H9 (cell line): ENCODE measurements around the gene TRIM69. TPM values are rescaled to one million over a fixed set of nuclear protein-coding genes. Genes with fewer than 3 reads are reported as not detected.

Experiments used
- DNase-seq: peaks from one replicate; pipeline ENCODE4 v3.0.0-alpha.2; 2017
- H2AFZ ChIP-seq: one replicate; pipeline ENCODE4 v1.6.1; 2013; ENCODE audit warnings: mild to moderate bottlenecking, low read length, control low read depth, moderate library complexity
- H2AK5ac ChIP-seq: 2 replicates; pipeline ENCODE4 v1.6.1; 2013; ENCODE audit warnings: low read length, control low read depth, mixed read lengths; ENCODE audit not compliant: insufficient read length
- H2BK120ac ChIP-seq: one replicate; pipeline ENCODE4 v1.6.1; 2013; ENCODE audit warnings: low read depth, mild to moderate bottlenecking, low read length, control low read depth, inconsistent platforms; ENCODE audit not compliant: poor library complexity, severe bottlenecking
- H2BK12ac ChIP-seq: 2 replicates; pipeline ENCODE4 v1.6.1; 2013; ENCODE audit warnings: low read length, control low read depth, mixed read lengths, low read depth; ENCODE audit not compliant: insufficient read length
- H2BK15ac ChIP-seq: 2 replicates; pipeline ENCODE4 v1.6.1; 2013; ENCODE audit warnings: low read depth, low read length, control low read depth
- H2BK20ac ChIP-seq: one replicate; pipeline ENCODE4 v1.6.1; 2013; ENCODE audit warnings: low read depth, mild to moderate bottlenecking, low read length, control low read depth, inconsistent platforms; ENCODE audit not compliant: poor library complexity, severe bottlenecking
- H2BK5ac ChIP-seq: 2 replicates; pipeline ENCODE4 v1.6.1; 2013; ENCODE audit warnings: low read length, control low read depth, mixed read lengths; ENCODE audit not compliant: insufficient read length
- H3K14ac ChIP-seq: 2 replicates; pipeline ENCODE4 v1.6.1; 2013; ENCODE audit warnings: low read length, control low read depth; ENCODE audit not compliant: insufficient read depth
- H3K18ac ChIP-seq: 2 replicates; pipeline ENCODE4 v1.6.1; 2013; ENCODE audit warnings: low read depth, mild to moderate bottlenecking, mixed read lengths, low read length, control low read depth; ENCODE audit not compliant: insufficient read length
- H3K23ac ChIP-seq: 2 replicates; pipeline ENCODE4 v1.6.1; 2013; ENCODE audit warnings: low read length, control low read depth, mixed read lengths, low read depth; ENCODE audit not compliant: insufficient read length
- H3K23me2 ChIP-seq: 2 replicates; pipeline ENCODE4 v1.6.1; 2013; ENCODE audit warnings: low read depth, mild to moderate bottlenecking, mixed read lengths, low read length, control low read depth; ENCODE audit not compliant: insufficient read length, poor library complexity, severe bottlenecking
- H3K27ac ChIP-seq: 2 replicates; pipeline ENCODE4 v1.5.1; 2013; ENCODE audit warnings: low read length, control low read depth, mixed read lengths, low read depth; ENCODE audit not compliant: insufficient read length
- H3K27me3 ChIP-seq: 2 replicates; pipeline ENCODE4 v1.6.1; 2013; ENCODE audit warnings: low read length, control low read depth, inconsistent platforms; ENCODE audit not compliant: insufficient read depth
- H3K4ac ChIP-seq: 2 replicates; pipeline ENCODE4 v1.6.1; 2013; ENCODE audit warnings: low read depth, mild to moderate bottlenecking, control low read depth, inconsistent platforms, low read length, moderate library complexity
- H3K4me1 ChIP-seq: 2 replicates; pipeline ENCODE4 v1.6.1; 2013; ENCODE audit warnings: low read length, control low read depth, inconsistent platforms; ENCODE audit not compliant: insufficient read depth
- H3K4me2 ChIP-seq: 2 replicates; pipeline ENCODE4 v1.6.1; 2013; ENCODE audit warnings: low read length, control low read depth, mixed read lengths; ENCODE audit not compliant: insufficient read length, insufficient read depth
- H3K56ac ChIP-seq: 2 replicates; pipeline ENCODE4 v1.6.1; 2013; ENCODE audit warnings: low read depth, mild to moderate bottlenecking, mixed read lengths, low read length, control low read depth; ENCODE audit not compliant: insufficient read length
- H3K79me1 ChIP-seq: 2 replicates; pipeline ENCODE4 v1.6.1; 2013; ENCODE audit warnings: low read depth, mild to moderate bottlenecking, moderate library complexity, low read length, control low read depth, inconsistent platforms; ENCODE audit not compliant: insufficient read depth, poor library complexity, severe bottlenecking
- H3K79me2 ChIP-seq: 2 replicates; pipeline ENCODE4 v1.6.1; 2013; ENCODE audit warnings: low read length, control low read depth, inconsistent platforms; ENCODE audit not compliant: insufficient read depth
- H3K9ac ChIP-seq: 2 replicates; pipeline ENCODE4 v1.6.1; 2013; ENCODE audit warnings: low read length, control low read depth, mixed read lengths; ENCODE audit not compliant: insufficient read length; ENCODE audit errors: extremely low read depth
- H3K9me3 ChIP-seq: one replicate; pipeline ENCODE4 v1.6.1; 2013; ENCODE audit warnings: low read depth, low read length, inconsistent platforms; ENCODE audit not compliant: control insufficient read depth
- H3T11ph ChIP-seq: one replicate; pipeline ENCODE4 v1.6.1; 2013; ENCODE audit warnings: mild to moderate bottlenecking, low read length, control low read depth, inconsistent platforms
- H4K20me1 ChIP-seq: one replicate; pipeline ENCODE4 v1.6.1; 2013; ENCODE audit not compliant: control insufficient read depth, insufficient read length, insufficient read depth
- H4K5ac ChIP-seq: 2 replicates; pipeline ENCODE4 v1.6.1; 2013; ENCODE audit warnings: low read depth, mild to moderate bottlenecking, mixed read lengths, low read length, control low read depth; ENCODE audit not compliant: insufficient read length
- H4K8ac ChIP-seq: replicated peaks from 2 replicates; pipeline ENCODE4 v1.6.1; 2013; ENCODE audit warnings: low read length, control low read depth, mixed read lengths, low read depth; ENCODE audit not compliant: insufficient read length
- H4K91ac ChIP-seq: 2 replicates; pipeline ENCODE4 v1.6.1; 2013; ENCODE audit warnings: low read depth, mild to moderate bottlenecking, moderate library complexity, mixed read lengths, low read length, control low read depth; ENCODE audit not compliant: insufficient read length
- H3K27ac Mint-ChIP-seq, 3 experiments: 2 replicates in 2 of 3; 3 replicates in 1 of 3; pipeline ENCODE4 v1.8.0; 2020 to 2021; ENCODE audit warnings: mixed read lengths in 3 of 3, mild to moderate bottlenecking in 1 of 3, moderate library complexity in 1 of 3
- H3K27me3 Mint-ChIP-seq: 2 replicates; pipeline ENCODE4 v1.8.0; 2021; ENCODE audit warnings: low read depth, mild to moderate bottlenecking, moderate library complexity, mixed read lengths
- H3K36me3 Mint-ChIP-seq, 3 experiments: 2 replicates in 2 of 3; 3 replicates in 1 of 3; pipeline ENCODE4 v1.8.0; 2020 to 2021; ENCODE audit warnings: low read depth in 3 of 3, mixed read lengths in 3 of 3; ENCODE audit not compliant: insufficient read depth in 1 of 3
- H3K4me1 Mint-ChIP-seq, 2 experiments: 2 replicates each; pipeline ENCODE4 v1.8.0; 2020; ENCODE audit warnings: mixed read lengths in 2 of 2
- H3K4me3 Mint-ChIP-seq, 2 experiments: 2 replicates in 1 of 2; 3 replicates in 1 of 2; pipeline ENCODE4 v1.8.0; 2020 to 2021; ENCODE audit warnings: mild to moderate bottlenecking in 2 of 2, mixed read lengths in 2 of 2, moderate library complexity in 1 of 2
- H3K9me3 Mint-ChIP-seq, 2 experiments: 2 replicates in 1 of 2; 3 replicates in 1 of 2; pipeline ENCODE4 v1.8.0; 2020; ENCODE audit warnings: mild to moderate bottlenecking in 2 of 2, mixed read lengths in 2 of 2, moderate library complexity in 1 of 2
- WGBS: extraction: QIAGEN DNeasy Blood & Tissue Kit; methylation state at CpG from one replicate; pipeline ENCODE4 v1.1.7; 2013; ENCODE audit warnings: missing lambda C conversion rate, low lambda C conversion rate, mixed read lengths; ENCODE audit not compliant: insufficient read length; ENCODE audit errors: extremely low coverage; 5-methylcytosine and 5-hydroxymethylcytosine counted together
- total RNA-seq: library from RNA; stranded (reverse); gene quantifications from 2 replicates; pipeline ENCODE4 v1.2.1, GENCODE V29; 2021
- TF ChIP-seq, protein P1 (sequence below): fragments of 200-600 bp; sonication (generic); conservative IDR thresholded peaks from 3 replicates; pipeline ENCODE4 v1.8.0; 2021; ENCODE audit warnings: antibody characterized with exemption, mild to moderate bottlenecking

Gene TRIM69
- total RNA-seq, 1 experiment from 2014 or later: 4.3 TPM

DNA sequence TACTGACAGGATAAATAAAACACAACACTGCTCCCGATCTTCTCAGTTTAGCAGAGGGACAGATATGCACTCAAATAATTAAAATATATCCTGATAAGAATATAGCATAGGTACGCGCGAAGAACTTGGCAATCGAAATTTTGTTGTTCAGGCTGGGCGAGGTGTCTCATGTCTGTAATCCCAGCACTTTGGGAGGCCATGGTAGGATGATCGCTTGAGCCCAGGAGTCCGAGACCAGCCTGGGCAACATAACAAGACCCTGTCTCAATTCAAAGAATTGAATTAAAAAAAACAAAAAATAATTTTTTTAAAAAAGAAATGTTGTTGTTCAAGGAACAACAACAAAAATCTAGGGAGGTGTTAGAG is 17.4 kb upstream of the TRIM69 start:
- no peak overlapping the region for H3K9ac ChIP-seq
- H3K9me3 ChIP-seq: no peaks in the 10 kb centered on the region
- H3T11ph ChIP-seq: no peak overlapping the region
- H4K8ac ChIP-seq: no peak overlapping the region
- no peak overlapping the region for H4K5ac ChIP-seq
- WGBS: no CpG with 5 or more reads among the region's 8 CpGs
- H3K56ac ChIP-seq: no peak overlapping the region
- no peaks in the 10 kb centered on the region for H3K27me3 ChIP-seq
- peaks cover 2 to 15% (median 14%) of the 10 kb centered on the region in 3 experiments; a peak in 5 of 7 replicates for H3K36me3 Mint-ChIP-seq
- no peaks in the 10 kb centered on the region for H3K9me3 Mint-ChIP-seq
- H3K4me2 ChIP-seq: no peak overlapping the region
- no peak overlapping the region for H2BK120ac ChIP-seq
- H3K27ac Mint-ChIP-seq: no peak overlapping the region
- H3K79me2 ChIP-seq: no peaks in the 10 kb centered on the region
- H2BK15ac ChIP-seq: no peak overlapping the region
- no peak overlapping the region for H3K18ac ChIP-seq
- no peak overlapping the region for H2AK5ac ChIP-seq
- no peaks in the 10 kb centered on the region for H4K20me1 ChIP-seq
- H2AFZ ChIP-seq: no peak overlapping the region
- no peaks in the 10 kb centered on the region for H3K23me2 ChIP-seq
- peaks cover 5 to 6% of the 10 kb centered on the region in 2 experiments; a peak in 3 of 4 replicates for H3K4me1 Mint-ChIP-seq
- H2BK5ac ChIP-seq: no peak overlapping the region
- no peaks in the 10 kb centered on the region for H3K79me1 ChIP-seq
- TF ChIP-seq, protein P1, sequence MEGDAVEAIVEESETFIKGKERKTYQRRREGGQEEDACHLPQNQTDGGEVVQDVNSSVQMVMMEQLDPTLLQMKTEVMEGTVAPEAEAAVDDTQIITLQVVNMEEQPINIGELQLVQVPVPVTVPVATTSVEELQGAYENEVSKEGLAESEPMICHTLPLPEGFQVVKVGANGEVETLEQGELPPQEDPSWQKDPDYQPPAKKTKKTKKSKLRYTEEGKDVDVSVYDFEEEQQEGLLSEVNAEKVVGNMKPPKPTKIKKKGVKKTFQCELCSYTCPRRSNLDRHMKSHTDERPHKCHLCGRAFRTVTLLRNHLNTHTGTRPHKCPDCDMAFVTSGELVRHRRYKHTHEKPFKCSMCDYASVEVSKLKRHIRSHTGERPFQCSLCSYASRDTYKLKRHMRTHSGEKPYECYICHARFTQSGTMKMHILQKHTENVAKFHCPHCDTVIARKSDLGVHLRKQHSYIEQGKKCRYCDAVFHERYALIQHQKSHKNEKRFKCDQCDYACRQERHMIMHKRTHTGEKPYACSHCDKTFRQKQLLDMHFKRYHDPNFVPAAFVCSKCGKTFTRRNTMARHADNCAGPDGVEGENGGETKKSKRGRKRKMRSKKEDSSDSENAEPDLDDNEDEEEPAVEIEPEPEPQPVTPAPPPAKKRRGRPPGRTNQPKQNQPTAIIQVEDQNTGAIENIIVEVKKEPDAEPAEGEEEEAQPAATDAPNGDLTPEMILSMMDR: no peak
- no peak overlapping the region for H3K14ac ChIP-seq
- H4K91ac ChIP-seq: no peak overlapping the region
- no peak overlapping the region for H3K27ac ChIP-seq
- H2BK20ac ChIP-seq: no peak overlapping the region
- no peak for DNase-seq
- H3K4me3 Mint-ChIP-seq: no peak overlapping the region
- H3K27me3 Mint-ChIP-seq: no peaks in the 10 kb centered on the region
- no peak overlapping the region for H3K23ac ChIP-seq
- no peak overlapping the region for H2BK12ac ChIP-seq
- H3K4ac ChIP-seq: no peak overlapping the region
- no peaks in the 10 kb centered on the region for H3K4me1 ChIP-seq
